ENCODE measurements around the gene INSIG2. TPM values are rescaled to one million over a fixed set of nuclear protein-coding genes. Genes with fewer than 3 reads are reported as not detected.
A peak's percentile ranks its signal among the peaks of the same experiment; 100 is the strongest.

Gene INSIG2
- total RNA-seq, 1 experiment from 2014 or later: 8.5 TPM

- ChIA-PET CTCF (interaction anchor here (0.6 to 1.3 kb wide), 2 partner anchors 65 to 77 kb away, joined by 4 to 10 read pairs; no protein-coding TSS in a partner anchor), POLR2A (ENCODE audit: unreplicated experiment) (interaction anchor here (0.6 kb wide), 1 partner anchor 616 kb away, joined by 3 read pairs; no protein-coding TSS in a partner anchor)
- H3K9ac ChIP-seq (ENCODE audit: low read length): peak overlapping the region; percentile 85
- intact Hi-C loops (cut with micrococcal nuclease): loop anchor here (1.0 to 5.0 kb wide), 2 partner anchors 18 to 37 kb away; partner anchors contain the start of gene INSIG2
- no TSS peak for BruUV-seq (replicated peaks)
- H4K20me1 ChIP-seq (ENCODE audit: low read length): no peaks in the 10 kb centered on the region
- H3K36me3 ChIP-seq (ENCODE audit: low read depth, low read length): no peaks in the 10 kb centered on the region
- H3K9me2 ChIP-seq (replicated peaks; ENCODE audit: low read length): no peaks in the 10 kb centered on the region
- no peaks in the 10 kb centered on the region for H3K79me2 ChIP-seq (ENCODE audit: low read length)
- H3K4me2 ChIP-seq (ENCODE audit: low read length): peak overlapping the region; percentile 81
- DNase-seq (no peak), ATAC-seq (no peak)
- no peaks in the 10 kb centered on the region for H3K9me3 ChIP-seq (ENCODE audit: low read length)
- H2AFZ ChIP-seq (ENCODE audit: low read length): no peak overlapping the region
- H3F3A ChIP-seq (ENCODE audit: low read length, unreplicated experiment): peaks cover 20% of the 10 kb centered on the region
- no peaks in the 10 kb centered on the region for H3K27me3 ChIP-seq (ENCODE audit: low read length)
- TF ChIP-seq EZH2 (IDR thresholded peaks at IDR 0.05; ENCODE audit: low read length, unreplicated experiment): no peak
- TF ChIP-seq EZH2phosphoT487 (IDR thresholded peaks at IDR 0.05; ENCODE audit: borderline replicate concordance, low read length): no peak
- TF ChIP-seq CTCF (conservative IDR thresholded peaks at IDR 0.05; ENCODE audit: low read depth, low read length): no peak
- peak overlapping the region; percentile 27; the same call in 1 of the 2 replicates for H3K4me3 ChIP-seq (ENCODE audit: low read length)
- peaks cover 57% of the 10 kb centered on the region for H3K4me1 ChIP-seq (ENCODE audit: insufficient read depth, low read length)
- peak overlapping the region; percentile 99 for H3K27ac ChIP-seq (ENCODE audit: low read length)
Measured at GRCh38 chr2:118124288-118124891, 36.1 kb downstream of the INSIG2 start.

GRCh38 chr2:118127250-118127649, 39.0 kb downstream of the INSIG2 start:
- Histone ChIP-seq H3K4me2 (ENCODE audit: low read length) (no peak overlapping the region), H3K9me2 (replicated peaks; ENCODE audit: low read length) (no peaks in the 10 kb centered on the region), H3K4me1 (ENCODE audit: insufficient read depth, low read length) (peaks cover 33% of the 10 kb centered on the region), H3K79me2 (ENCODE audit: low read length) (no peaks in the 10 kb centered on the region), H3K4me3 (ENCODE audit: low read length) (no peak overlapping the region), H3K27ac (ENCODE audit: low read length) (no peak overlapping the region), H2AFZ (ENCODE audit: low read length) (no peak overlapping the region), H3K36me3 (ENCODE audit: low read depth, low read length) (no peaks in the 10 kb centered on the region), H4K20me1 (ENCODE audit: low read length) (no peaks in the 10 kb centered on the region), H3K9ac (ENCODE audit: low read length) (no peak overlapping the region), H3K9me3 (ENCODE audit: low read length) (no peaks in the 10 kb centered on the region), H3F3A (ENCODE audit: low read length, unreplicated experiment) (peaks cover 20% of the 10 kb centered on the region), H3K27me3 (ENCODE audit: low read length) (no peaks in the 10 kb centered on the region)
- no TSS peak for BruUV-seq (replicated peaks)
- no peak for ATAC-seq
- no peak for DNase-seq
- ChIA-PET POLR2A (ENCODE audit: unreplicated experiment) (no interaction called here), CTCF (no interaction called here)
- no peak for TF ChIP-seq EZH2phosphoT487 (IDR thresholded peaks at IDR 0.05; ENCODE audit: borderline replicate concordance, low read length)
- TF ChIP-seq EZH2 (IDR thresholded peaks at IDR 0.05; ENCODE audit: low read length, unreplicated experiment): no peak
- intact Hi-C loops (cut with micrococcal nuclease): no loop called here

GRCh38 chr2:118128826-118129225, 40.6 kb downstream of the INSIG2 start:
- no peaks in the 10 kb centered on the region for H3K79me2 ChIP-seq (ENCODE audit: low read length)
- H3K4me1 ChIP-seq (ENCODE audit: insufficient read depth, low read length): peaks cover 19% of the 10 kb centered on the region
- H2AFZ ChIP-seq (ENCODE audit: low read length): no peak overlapping the region
- no peaks in the 10 kb centered on the region for H3K27me3 ChIP-seq (ENCODE audit: low read length)
- no peak for TF ChIP-seq EZH2phosphoT487 (IDR thresholded peaks at IDR 0.05; ENCODE audit: borderline replicate concordance, low read length)
- TF ChIP-seq EZH2 (IDR thresholded peaks at IDR 0.05; ENCODE audit: low read length, unreplicated experiment): no peak
- no peak for TF ChIP-seq CTCF (conservative IDR thresholded peaks at IDR 0.05; ENCODE audit: low read depth, low read length)
- peaks cover 10% of the 10 kb centered on the region for H3F3A ChIP-seq (ENCODE audit: low read length, unreplicated experiment)
- no peaks in the 10 kb centered on the region for H3K36me3 ChIP-seq (ENCODE audit: low read depth, low read length)
- DNase-seq: no peak
- intact Hi-C loops (cut with micrococcal nuclease): no loop called here
- no peak overlapping the region for H3K27ac ChIP-seq (ENCODE audit: low read length)
- CTCF ChIA-PET: no interaction called here
- no TSS peak for BruUV-seq (replicated peaks)
- H3K9me3 ChIP-seq (ENCODE audit: low read length): no peaks in the 10 kb centered on the region
- ATAC-seq: no peak
- H3K4me3 ChIP-seq (ENCODE audit: low read length): no peak overlapping the region
- no peaks in the 10 kb centered on the region for H3K9me2 ChIP-seq (replicated peaks; ENCODE audit: low read length)
- POLR2A ChIA-PET (ENCODE audit: unreplicated experiment): no interaction called here
- H4K20me1 ChIP-seq (ENCODE audit: low read length): no peaks in the 10 kb centered on the region
- no peak overlapping the region for H3K4me2 ChIP-seq (ENCODE audit: low read length)
- no peak overlapping the region for H3K9ac ChIP-seq (ENCODE audit: low read length)

Measured in PC-3 (cell line).